Ureter (tissue), 1 donor: ENCODE measurements around the gene ADARB2. TPM values are rescaled to one million over a fixed set of nuclear protein-coding genes. Genes with fewer than 3 reads are reported as not detected.

Experiments used
- DNase-seq: peaks from one replicate; pipeline ENCODE4 v3.0.0-alpha.2; 2020; ENCODE audit warnings: low spot score
- total RNA-seq: library from RNA; stranded (reverse); gene quantifications from one replicate; pipeline ENCODE4 v1.2.4, GENCODE V29; 2023
- donor health status: DM: yes; HTN: yes; CAD: no.

The ADARB2 gene
- total RNA-seq, 1 donor from 2014 or later: not detected

DNA sequence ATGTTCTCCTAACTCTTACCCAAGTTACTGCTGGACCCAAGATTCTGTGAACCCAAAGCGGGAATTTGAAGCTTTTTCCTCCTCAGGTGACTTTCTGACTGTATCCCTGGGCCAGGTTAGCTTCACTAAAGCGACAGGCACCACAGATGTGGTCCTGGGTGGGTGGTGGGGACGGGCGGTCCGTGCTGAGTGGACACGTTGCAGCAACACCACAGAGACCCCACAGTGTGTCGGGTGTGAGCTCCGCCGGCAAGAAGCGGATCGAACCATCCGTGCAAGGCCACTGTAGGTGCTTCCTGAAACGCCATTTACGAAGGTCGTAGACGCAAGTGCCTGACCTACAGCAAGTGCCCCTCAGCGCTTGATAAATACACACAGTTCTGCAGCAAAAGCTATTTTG lies 325.9 kb downstream of the ADARB2 start:
- no peak for DNase-seq

DNA sequence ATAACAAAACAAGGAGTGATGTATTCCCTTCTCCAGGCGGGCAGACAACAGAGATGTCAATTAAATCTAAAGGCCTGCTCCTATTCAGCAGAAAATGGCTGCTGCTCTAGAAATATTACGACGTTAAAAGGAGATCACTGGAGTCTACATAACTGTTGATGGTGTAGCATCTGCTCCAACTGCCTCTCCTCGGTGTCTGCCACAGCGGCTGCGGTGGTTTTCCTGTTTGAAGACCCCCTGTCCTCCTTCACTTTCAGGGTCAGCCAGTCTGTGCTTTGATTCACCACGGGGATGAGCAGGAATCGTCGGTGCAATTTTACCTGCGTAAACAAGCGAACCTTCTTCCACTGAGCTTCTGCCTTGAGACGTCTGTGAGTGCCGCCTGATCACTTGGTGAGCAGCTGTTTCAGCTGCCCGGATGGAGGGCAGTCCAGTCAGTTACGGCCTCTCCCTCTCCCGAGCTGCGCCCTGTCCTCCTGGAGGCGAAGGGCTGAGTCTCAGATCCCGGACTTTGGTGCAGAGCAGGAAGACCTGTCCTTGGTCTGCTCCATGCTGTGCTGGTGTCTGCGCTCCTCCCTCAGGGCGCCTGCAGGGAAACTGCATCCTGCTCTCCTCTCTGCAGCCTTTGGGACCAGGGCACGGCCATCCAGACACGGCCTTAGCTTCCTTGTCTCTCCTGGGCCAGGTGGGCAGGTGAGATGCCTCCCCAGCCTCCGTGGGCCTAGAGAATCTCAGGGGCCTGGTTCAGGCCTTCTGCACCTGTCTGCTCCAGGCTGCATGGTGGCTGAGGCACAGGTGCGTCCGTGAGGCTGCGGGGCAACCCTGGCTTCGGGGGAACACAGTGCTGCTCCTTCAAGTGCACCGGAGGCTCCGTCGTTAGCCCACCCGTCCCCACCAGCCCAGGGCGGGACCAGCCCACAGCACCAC lies 326.6 kb downstream of the ADARB2 start:
- DNase-seq: peak; percentile 32

DNA sequence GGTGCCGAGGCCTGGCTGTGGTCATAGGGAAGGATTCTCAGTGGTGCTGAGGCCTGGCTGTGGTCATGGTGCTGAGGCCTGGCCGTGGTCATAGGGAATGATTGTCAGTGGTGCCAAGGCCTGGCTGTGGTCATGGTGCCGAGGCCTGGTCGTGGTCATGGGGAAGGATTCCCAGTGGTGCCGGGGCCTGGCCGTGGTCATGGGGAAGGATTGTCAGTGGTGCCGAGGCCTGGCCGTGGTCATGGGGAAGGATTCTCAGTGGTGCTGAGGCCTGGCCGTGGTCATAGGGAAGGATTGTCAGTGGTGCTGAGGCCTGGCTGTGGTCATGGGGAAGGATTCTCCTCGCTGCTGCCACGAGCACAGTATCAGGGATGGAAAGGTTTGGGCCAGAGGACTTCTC lies 327.3 kb downstream of the ADARB2 start:
- no peak for DNase-seq

DNA sequence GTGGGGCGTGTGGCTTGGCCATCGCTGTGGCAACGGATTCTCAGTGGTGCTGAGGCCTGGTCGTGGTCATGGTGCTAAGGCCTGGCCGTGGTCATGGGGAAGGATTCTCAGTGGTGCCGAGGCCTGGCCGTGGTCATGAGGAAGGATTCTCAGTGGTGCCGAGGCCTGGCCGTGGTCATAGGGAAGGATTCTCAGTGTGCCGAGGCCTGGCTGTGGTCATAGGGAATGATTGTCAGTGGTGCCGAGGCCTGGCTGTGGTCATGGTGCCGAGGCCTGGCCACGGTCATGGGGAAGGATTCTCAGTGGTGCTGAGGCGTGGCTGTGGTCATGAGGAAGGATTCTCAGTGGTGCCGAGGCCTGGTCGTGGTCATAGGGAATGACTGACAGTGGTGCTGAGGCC lies 327.9 kb downstream of the ADARB2 start:
- DNase-seq: no peak

DNA sequence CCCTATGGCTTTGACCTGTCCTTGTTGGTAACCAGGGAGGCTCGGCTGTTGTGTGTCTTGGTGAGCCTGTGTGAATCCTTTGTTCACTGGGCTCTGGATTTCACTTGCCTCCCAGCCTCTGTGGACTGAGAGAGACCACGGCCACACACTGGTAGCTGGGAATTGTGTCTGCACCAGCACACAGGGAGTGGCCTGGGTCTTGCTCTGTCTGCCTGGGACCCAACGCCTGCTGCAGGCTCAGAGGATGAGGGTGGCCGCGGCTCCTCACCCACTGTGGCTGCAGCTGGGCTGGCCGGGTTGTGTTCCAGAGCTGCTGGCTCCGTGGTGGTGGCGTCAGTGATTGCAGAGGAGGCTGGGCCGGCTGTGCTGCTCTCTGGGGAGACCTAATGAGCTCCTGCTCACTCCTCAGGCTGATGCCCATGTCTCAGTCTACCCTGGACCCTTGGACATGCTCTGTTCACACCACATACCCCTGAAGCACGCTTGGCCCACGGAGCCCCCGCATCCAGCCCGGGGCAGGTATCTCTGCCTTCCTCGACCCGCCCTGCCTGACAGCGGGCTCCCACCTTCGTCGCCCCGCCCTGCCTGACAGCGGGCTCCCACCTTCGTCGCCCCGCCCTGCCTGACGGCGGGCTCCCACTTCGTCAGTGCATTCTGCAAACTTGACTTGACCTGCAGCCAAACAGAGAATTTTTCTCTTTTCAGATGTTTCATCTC lies 328.5 kb downstream of the ADARB2 start:
- DNase-seq: peak; percentile 39

DNA sequence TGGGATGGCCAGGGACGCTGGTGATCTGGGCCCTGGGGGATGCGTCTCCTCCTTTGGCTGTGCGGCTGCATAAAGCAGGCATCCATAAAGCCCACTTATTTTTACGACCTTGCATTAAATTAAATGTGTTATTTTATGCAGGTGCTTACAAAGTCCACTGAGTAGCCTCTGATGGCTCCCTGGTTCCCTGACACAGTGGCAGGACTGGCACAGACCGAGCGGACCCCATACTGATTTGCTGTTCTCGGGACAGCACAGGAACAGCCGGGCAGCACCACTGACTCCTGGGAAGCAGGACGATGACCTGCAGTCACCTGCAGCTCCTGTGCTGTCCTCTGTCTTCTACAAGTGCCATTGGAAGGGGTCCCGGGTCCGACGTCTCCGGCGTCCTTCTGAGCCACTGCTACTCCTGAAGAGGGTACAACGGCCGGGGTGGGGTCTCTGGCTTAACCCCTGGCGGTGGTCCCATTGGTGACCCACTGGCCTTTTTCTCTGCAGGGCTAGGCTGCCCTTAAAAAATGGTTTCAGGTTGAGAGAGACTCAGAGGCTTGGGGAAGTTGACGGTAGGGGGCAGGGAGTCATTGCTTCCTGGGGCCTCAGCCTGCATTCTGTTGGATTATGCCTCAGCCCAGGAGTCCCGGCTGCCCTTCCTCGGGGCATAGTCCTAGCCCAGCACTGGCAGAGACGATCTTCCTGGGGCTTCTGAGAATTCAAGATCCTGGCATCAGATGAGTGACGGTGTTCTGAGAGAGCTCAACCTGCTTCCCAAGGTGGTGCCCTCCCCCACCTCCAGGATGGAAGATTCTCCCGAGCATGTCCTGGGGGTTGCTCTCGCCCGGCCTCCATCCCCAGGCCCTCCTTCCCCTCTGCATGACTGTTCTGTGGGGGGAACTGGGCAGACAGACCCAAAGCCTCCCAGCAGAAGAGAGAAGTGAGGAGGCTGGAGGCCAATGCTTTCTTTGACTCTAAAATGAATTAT lies 330.1 kb downstream of the ADARB2 start:
- no peak for DNase-seq

DNA sequence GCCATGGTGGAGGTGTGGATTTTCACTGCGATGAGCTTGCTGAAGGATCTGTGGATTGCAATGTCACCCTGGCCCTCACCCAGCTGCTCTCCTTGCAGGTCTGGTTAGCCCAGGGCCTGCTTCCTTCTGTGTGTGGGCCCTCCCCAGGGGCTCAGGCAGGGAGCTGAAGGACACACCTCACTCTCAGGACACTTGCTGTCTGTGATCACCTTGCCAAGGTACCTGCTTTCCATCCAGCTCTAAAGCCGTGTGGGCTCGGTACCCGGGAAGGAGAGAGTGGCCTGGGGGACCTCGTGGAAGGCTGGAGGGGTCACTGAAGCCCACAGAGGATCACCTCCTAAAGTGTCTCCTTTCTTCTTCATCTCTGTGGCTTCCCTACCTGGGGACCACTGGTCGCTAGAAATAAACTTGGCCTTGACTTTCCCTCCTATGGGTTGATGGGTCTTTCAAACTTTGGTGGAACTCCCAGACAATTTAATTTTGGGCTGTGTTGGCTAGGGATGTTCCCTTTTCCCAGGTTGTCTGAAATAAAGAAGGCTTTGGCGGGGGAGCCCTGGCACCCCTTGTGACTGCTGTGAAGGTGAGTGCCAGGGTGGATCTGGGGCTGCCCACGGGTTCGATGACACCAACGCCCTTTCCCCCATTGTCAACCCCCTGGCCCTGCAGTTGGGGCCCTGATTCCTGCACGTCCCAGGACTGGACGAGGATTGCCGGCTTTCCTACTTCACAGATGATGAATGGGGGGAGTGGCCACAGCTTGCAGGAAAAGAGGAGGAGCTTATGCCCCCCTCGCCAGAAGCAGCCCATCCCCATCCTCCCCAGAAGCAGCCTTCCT lies 331.0 kb downstream of the ADARB2 start:
- DNase-seq: peak; percentile 19

DNA sequence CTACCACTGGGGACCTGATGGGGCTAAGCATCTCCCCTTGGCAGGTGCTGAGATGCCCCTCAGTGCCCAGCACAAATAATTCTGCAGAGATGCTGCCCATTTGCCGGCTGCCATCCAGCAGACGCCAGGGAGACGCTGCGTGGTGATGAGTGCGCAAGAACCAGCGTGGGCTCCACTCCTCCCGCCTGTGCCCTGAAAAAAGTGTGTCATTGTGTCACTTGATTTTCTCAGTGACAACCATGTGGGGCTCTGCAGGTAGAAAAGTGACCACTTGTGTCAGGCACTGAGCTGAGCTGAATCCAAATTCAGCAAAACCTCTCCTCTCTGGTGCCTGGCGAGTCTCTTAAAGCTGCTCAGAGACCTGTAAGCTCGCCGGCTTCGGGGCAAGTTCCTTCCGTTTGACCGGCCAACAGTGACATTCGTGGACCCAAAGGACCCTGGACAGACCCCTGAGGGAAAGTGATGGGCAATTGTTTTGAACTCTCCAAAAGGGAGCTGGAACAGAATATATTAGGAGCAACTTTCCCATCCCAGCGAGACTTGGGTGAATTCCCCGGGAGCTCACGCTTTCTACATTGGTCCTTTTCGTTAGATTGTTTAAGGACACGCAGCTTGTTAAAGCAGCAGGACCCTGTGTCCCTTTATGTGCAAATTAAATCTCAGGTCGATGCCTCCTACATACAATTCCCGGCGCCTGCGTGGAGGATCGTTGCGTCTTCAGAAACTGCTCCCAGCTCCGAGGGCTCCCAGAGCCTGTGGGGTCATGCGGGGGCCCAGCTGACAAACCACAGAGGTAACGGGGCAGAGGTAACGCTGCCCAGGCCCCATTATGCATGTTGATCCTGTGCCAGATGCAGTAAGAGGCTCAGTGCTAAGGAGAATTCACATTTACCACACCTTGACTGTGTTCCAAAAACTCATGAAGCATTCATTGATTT lies 332.7 kb downstream of the ADARB2 start:
- peak; percentile 29 for DNase-seq

DNA sequence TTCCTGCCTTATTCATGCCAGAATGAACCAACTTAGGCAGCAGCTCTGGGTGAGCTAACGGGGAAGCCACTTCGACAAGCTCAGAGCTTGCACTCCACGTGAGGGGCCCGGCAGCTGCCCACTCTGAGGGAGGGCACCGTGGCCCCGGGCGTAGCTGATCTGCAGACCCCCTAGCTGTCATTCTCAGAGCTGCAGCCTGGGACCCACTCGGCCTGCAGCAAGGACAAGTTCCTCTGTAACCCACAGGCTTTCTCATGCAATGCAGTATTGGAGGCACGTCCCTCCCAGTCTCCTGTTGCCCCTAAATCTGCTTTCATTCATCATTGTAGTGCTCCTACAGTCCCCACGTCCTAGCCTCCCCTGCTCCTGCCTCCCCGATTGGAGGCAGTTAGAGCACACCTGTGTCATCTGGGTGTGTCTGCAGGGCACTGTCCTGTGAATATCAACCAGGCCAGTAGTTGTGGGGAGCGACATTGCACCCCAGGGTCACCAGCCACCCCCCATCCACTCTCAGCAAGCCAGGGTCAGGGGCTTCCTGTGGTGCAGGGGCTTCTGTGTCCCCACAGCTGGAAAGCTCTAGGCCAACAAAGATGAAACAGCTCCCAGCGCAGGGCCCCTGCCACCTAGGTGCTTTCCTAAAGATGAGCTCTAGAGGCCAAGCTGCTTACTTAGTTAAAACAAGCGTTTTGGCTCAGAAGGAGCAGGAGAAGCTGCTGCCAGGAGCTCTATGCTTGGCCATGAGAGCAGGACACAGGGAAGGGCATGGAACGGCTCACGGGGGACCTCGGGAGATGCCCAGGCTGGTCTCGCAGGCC lies 333.6 kb downstream of the ADARB2 start:
- DNase-seq: peak; percentile 30

DNA sequence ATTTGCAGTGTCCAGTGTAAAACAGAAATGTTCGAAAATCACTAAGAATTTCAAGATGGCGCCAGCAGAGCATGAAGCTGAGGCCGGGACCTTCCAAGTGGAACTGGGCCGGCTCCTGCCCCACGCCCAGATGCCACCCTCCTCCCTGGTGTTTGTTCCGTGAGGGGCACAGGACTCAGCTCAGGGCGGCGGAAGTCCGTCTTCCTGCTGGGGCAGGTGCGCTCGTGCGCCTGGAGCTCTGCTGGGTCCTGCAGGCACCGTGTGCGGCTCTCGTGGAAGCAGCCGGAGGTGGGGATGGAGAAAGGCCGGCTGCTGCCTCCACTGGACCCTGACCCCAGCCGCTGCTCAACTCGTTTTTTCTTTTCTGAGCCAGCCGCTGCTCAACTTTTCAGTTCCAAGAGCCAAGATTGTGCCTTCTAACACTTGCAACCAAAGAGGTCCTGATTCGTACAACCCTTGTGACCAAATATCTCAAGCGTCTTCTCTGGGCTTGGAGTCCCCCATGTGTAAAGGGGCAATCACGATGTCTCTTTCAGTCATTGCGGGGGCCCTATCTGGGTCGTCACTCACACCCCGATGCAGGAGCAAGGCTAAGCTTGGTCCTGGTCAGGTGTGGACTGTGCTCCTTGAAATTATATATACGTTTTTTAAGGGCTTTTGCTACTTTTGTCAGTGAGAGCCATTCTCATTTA lies 334.4 kb downstream of the ADARB2 start:
- DNase-seq: peak; percentile 25

DNA sequence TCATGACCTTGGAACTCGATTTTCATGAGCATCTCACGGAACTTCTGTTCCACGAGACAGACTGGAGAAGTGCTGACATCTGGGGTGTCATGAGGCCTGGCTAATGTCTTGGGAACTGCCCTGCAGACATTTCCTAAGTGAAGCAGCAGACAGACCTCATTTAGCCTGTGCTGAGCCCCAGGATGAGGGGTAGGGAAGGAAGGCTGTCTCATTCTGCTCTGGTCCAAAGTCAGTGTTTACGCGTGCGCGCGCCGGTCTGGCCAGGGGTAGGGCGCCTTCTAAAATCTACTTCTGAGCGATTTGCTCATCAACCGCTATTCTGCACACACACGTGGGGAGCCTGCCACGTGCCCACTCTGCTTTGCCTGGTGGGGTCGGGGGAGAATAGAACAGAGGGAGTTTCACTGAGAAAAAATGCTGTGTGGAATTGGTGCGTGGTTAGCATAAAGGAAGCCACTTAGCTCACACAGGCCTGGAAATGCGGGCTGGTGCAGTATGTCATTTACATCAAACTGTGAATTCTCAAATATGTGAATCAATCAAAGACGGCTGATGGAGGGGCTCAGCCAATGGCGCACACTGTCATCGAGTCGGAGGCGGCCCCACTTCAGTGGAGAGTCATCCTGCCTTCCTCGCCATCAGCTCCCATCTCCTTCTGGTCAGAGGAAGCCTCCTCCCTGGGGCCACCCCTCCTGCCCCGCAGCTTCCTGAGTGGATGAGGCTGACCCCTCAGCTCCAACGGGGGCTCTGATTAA lies 335.1 kb downstream of the ADARB2 start:
- peak; percentile 32 for DNase-seq

DNA sequence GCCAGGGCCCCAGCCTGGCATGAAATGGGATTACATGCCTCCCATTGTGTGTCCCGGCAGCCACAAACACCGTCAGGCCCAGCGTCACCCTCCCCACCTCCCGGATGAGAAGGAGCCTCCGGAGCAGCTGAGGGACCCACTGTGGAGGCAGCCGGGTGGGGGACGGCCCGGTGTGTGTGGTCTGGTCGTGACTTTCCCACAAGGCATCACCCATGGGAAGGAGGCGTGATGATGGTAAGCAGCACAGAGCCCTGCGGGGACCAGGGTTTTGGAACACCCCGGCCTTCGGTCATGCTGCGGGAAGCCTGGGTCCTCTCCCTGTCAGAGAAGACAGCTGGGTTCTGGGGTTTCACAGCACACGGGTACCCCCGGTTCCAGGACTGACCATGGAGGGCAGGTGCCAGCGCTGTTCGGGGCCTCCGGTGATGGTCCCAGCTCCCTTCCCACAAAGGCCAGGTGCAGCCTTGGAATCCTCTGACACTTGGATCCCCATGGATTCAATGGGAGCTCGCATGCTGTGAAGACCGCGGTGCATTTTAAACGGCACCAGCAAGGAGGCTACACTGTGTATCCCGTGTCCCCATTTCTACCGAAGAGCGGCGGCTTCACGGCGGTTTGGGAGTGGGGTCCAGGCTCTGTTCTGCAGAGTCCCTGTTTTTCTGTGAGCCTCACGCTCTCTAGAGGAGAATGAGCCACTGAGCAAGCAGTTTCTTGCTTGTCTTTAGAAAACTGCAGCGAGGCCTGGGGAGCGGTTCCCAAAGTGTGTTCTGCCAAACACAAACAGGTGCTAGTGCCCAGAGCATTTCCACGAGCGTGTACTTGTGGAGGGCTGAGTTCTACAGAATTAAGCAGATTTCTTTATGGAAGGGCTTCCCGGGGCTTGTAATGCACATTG lies 336.0 kb downstream of the ADARB2 start:
- DNase-seq: peak; percentile 31

DNA sequence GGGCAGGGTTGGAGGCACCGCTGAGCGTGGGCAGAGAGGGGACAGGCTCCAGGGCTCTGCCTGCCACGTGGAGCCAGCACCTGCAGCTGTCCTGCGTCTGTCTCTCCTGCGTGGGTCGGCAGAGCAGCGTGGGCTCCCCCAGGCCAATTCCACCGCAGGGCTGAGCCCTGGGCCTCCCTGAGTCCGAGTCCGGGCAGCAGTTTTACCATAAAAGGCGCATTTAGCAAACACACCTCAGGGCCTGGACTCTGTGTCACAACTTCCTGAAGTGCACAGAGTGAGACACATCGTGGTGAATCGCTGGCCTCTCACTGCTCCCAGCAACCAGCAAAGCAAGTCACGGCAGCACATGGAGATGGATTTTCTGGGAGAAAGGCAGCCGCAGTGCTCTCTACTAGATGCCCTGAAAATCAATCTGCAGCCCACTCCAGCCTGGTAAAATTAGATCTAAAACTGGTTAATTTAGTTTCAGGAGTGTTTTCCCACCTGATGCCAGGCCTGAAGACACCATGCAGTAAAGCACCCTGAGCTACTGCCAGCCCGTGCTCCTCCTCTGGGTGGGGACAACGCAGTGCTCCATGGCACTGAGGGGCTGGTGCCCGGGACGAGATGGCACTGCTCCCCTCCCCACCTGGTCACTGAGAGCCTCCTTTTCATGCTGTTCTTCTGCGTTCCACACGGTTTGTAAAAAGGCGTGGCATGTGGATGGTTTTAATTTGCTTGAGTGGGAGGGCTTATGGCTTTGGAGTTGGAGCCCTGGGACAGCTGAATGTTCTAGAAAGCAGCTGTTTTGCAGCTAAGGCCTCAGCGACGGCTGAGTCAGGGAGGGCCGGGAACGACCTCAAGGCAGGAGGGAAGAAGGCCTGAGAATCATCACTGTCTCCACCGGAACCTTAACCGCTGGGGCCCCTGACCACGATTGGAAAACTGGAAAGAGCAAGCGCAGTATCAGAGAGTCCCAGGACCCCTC lies 336.9 kb downstream of the ADARB2 start:
- DNase-seq: peak; percentile 47

DNA sequence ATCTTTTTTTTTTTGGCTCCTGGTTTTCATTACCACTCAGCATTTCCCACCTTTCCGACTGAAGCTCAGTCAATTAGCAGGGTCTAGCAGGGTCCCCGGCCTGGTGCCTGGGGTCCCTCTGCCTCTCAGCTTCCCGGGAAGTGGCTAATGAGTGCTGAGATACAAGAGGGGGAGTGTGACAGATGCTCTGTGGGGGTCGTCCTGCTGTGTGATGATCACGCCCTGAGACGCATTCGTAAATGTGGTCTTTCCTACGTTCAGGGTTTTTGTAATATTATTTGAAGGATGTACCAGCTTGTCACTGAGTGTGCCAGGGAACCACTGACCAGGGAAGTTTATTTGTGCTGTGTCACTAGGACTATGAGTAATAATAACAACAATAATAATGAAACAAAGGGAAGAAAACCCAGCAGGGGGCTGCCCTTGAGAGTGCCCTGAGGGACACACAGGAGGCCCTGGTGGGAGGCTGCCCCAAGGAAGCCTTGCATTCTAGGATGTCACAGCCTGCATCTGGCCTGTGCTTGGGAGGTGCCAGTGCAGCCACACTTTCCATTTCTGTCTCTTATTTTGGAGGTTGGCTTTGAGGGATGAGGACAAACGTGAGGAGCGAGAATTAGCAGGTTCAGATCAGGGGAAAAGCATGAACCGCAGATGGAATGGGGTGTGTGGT lies 337.8 kb downstream of the ADARB2 start:
- peak; percentile 14 for DNase-seq
